OCI-M2 (cell line): ENCODE results near the gene RASL10A.

ENCODE experiments used
- DNase-seq: peaks from one replicate; lab custom pipeline; 2025; ENCODE audit not compliant: unreplicated experiment; lab: John Stamatoyannopoulos, UW

The RASL10A gene

DNA sequence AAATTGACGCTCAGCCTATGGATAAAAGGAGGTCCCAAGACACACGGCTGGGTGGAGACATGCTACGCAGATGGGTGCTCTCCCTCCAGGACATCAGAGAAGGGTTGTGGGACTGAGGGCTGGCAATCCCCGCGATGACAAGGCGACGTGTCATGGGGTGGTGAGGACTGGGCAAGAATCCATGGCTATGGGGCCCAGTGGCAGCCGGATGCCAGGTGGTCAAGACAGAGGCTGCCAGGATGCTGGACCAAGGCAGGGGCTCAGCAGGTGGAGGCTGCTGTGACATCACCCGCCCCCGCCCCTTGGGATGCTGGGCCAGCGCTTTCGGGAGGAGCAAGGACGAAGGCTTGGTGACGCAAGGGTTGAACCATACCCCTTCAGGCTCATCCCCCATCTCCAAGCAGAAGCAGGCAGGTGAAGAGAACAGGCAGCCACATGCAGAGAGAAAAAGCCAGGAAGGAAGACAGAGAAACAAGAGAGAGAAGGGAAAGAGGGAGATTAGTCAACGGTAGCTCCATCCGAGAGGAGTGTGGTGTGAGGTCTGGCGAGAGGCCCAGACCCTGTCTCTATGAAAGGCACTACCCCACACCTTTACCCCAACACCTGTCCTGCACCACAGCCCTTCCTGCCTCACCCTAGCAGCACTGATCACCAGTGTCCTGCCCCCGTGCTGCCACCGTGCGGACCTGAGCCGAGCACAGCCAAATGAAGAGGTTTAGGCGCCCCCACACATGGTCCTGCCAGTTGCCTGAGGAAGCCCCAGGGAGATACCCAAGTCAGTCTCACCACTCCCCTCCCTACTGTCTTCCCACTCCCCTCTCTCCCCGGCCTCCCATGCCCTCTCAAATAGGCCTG is 24.1 kb upstream of the RASL10A start:
- no peak for DNase-seq

DNA sequence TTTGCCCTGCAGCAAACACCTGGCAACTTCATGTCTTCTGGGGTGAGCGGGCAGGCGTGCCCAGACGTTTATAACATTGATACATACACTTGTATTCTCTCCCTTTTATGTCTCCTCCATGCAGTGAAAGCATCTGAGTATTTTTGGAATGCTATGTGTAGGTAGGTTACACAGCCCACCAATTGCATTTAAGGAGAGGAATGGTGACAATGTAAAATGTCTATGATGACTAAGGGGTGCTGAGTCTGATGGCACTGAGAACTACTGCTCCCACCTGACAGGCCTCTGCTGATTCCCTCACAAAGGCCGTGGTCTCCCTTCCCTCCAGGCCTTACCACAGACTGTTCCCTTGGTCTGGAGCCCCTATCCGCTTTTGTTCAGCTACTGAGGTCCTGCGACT is 22.9 kb upstream of the RASL10A start:
- DNase-seq = no peak

- DNase-seq = no peak
Measured at GRCh38 chr22:29337631-29338284, 22.3 kb upstream of the RASL10A start.

- no peak for DNase-seq
Measured at GRCh38 chr22:29336751-29337490, 21.4 kb upstream of the RASL10A start.

DNA sequence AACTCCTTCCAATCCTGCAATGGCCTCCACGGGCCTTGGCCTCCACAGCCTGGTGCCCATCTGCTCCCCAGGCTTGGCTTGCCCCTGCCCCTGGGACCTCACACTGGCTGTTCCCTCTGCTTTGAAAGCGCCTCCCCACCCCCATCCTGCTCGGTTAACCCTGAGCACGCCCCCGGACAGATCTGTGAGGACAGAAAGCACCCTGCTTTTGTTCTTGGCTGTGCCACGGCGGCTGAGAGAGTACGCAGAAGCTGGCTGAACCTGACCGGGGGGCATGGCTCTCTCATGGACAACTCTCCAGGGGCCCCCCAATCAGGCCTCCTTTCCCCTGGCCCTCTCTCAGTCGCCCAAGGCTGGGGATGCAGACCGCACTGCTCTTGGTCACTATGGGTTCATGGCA is 20.2 kb upstream of the RASL10A start:
- DNase-seq = no peak

- no peak for DNase-seq
Measured at GRCh38 chr22:29334696-29335344, 19.3 kb upstream of the RASL10A start.

DNA sequence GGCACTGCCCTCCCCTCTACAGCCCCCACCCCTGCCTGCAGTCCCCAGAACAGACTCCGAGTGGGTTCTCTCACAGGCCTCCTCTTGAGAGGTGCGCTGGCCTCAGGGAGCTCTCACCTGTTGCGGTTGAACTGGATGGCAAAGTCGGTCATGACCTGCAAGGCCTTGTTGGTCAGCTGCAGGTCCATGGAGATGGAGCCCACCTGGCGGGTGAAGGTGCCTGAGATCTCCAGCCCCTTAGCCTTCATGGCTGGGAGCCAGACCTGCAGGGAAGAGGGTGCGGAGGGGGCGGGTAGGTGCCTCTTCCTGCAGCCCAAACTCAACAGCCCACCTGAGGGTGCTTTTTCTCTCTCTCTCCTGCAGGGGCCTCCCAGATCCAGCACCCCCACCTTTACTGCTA is 18.7 kb upstream of the RASL10A start:
- DNase-seq = no peak

- DNase-seq = no peak
Measured at GRCh38 chr22:29332886-29333496, 17.5 kb upstream of the RASL10A start.

DNA sequence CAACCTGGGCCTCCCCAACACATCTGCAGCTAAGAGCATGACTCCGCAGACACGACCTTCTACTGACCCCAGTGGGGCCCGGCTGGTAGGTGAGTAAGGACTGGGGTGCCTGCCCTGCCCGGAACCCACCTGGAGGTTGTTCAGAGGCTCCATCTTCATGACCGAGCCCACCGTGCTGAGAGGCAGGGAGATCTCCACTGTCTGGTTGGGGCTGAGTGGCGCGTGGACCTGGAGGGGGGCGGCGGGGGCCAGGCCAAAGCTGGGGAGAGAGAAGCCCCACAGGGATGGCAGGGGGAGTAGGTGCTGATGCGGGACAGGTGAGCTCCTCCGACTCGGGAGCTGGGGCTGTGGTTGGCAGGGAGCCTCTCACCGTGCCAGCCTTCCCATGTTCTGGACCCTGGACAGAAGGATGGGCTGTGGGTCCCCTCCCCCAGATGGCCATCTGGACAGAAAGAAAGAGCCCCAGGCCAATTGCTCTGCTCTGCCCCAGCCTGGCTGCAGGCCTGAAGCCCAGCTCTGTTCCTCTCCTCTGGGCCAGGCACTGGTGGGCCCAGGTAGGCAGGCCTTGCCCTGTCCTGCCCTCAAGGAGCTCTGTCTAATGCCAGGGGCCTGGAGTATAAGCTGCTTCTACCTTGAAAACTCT is 16.3 kb upstream of the RASL10A start:
- DNase-seq = no peak

DNA sequence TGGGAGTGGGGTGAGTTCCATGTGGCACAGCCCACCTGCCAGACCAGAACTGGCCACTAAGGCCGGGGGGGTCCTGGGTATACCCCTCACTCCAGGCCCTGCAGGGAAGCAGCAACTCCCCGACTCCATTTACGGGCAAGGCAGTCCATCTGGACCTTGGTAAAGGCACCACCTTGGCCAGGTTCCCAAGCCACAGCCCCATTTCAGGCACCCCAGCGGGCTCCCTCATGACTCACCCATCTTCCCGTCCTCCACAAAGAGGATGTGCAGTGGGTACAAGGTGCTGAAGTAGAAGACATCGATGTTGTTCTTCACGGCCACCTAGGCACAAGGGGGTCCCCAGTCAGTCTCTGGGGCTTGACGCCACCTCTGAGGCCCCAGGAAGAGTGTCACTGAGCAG is 15.7 kb upstream of the RASL10A start:
- no peak for DNase-seq

DNA sequence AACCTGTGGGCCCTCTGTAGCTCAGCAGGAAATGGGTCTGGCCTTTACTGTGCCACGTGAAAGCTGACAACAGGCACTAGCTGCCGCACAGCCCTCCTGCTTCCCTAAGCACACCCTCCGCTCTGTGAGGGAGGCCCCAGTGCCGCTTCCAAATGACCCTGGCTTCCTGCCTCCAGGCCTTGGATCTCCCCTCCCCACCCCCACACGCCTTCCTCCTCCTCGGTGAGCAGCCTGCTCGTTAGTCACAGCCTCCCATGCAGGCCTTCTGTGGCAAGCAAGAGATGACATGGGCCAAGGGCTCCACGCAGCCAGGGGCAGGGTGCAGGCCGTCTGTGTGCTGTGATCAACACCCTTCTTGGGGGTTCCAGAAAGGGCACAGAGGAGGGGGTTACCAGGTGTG is 15.3 kb upstream of the RASL10A start:
- no peak for DNase-seq

- no peak for DNase-seq
Measured at GRCh38 chr22:29330291-29330690, 14.8 kb upstream of the RASL10A start.

DNA sequence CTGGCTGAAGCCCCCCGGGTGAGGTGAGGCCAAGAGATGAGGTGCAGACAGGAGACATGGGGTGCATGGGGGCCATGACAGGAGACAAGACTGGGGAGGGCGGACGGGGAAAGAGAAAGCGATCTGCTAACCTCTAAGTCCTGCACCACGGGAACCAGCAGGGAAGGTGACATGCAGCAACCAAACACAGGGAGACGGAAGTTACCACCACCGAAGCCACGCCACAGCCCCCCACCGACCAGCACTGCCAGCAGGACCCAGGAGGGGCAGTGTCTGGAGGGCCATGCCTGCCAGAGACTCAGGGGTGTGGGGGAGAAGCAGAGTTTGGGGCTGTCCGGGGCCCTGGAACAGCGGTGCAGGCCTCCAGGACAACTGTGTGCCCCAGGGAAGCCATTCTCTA is 14.1 kb upstream of the RASL10A start:
- DNase-seq = no peak

DNA sequence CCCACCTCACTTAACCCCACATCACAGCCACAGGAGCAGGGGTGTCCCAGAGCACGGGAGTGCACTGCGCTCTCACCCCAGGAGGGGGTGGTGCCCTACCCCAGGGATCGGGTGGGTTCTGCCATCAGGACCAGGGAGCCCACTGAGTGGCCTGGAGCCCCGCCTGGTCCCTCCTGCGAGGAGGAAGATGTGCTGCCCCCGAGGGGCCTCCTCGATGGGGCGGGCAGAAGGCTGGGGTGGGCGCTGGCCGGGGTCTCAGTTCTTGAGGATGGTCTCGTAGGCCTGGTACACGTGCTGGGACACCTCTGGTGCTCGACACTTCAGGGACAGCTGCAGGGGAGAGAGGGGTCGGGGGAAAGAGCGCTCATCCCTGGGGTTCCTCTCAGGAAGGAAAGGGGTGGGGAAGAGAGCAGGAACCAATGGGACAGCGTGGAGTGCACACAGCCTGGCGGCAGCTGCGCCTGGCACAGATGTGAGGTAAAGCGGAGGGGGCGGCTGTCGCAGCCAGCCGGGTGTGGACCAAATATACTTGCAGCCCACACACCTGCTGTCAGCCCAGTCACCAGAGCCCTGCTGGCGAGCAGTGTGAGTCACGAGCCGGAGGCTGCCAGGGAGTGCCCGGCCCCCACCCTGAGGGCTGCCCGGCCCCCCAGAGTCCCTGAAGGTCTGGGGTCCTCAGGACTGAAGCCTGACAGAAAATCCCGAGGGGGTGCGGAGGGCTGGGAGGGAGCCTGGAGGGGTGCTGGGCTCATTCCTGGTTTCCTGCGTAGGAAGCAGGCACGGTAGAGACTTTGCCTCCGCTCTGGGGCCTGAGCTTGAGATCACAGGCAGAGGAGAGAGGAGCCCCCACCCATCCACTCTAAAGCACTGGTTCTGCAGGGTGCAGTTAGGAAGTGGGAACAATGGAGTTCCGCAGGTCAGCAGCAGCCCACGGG is 13.3 kb upstream of the RASL10A start:
- no peak for DNase-seq

GRCh38 chr22:29328055-29328454 is 12.6 kb upstream of the RASL10A start:
- DNase-seq = no peak

DNA sequence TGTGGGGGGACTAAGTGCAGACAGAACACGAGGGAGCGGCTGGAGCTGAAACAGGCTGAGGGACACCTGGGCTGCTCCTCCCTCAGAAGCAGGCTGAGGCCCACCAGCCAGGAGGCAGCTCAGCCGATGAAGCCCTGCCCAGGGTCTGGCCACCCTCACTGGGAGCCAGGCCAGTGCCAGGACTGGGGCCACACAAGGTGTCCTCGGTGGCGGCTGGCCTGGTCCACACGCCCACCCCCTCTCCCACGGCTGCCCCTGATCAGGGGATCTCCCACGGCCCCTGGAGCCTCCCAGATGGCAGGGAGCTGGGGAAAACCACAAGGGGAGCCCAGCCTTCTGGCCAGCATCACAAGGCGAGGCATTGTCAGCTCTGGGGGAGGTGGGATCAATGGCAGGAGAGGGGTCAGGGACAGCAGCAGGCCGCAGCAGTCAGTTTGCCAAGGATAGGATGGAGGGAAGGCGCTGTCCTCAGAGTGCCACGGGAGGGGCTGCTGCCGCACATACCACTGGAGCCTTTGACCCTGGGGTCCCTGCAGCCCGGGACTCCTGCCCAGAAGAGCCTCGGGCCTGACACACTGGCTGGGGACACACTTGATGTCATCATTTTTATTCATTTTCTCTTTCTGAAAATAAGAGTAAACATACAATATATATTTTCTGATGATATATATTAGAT is 11.7 kb upstream of the RASL10A start:
- no peak for DNase-seq

- DNase-seq = no peak
Measured at GRCh38 chr22:29326481-29326880, 11.0 kb upstream of the RASL10A start.

DNA sequence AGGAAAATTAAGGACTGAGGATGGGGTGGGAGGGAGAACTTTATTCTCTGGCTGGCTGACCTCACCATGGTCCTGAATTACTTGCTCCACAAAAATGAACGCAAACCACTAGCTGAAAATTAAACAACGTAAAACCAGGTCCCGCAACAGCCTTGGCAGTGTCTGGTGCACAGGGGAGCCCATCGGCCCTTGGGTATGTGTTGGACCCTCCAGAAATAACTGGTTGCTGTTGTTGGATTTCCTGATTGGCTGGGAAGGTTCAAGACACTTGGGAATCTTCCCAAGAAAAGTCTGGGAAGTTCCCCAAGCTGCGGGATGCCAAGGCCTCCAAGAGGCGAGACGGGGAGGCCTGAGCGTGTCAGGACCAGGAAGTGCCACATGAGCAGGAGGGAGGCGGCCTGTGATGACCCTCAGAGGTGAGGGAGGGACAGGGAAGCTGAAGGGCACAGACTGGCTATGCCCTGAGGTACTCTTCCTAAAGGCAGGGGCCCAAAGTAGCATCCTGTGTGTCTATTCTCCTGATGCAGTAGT is 10.4 kb upstream of the RASL10A start:
- no peak for DNase-seq

GRCh38 chr22:29325356-29325755 is 9.9 kb upstream of the RASL10A start:
- DNase-seq = no peak
